Mucosa of descending colon (tissue), 3 donors: ENCODE measurements around the gene NCEH1. TPM values are rescaled to one million over a fixed set of nuclear protein-coding genes. Genes with fewer than 3 reads are reported as not detected.
A peak's percentile ranks its signal among the peaks of the same experiment; 100 is the strongest.

Source experiments
- ATAC-seq: fragments of 200-7000 bp; cut with Tn5 transposase; one replicate; pipeline ENCODE4 v1.9.1; 2020; ENCODE audit warnings: mild to moderate bottlenecking, moderate library complexity
- DNase-seq, 3 donors: peaks; one replicate each; pipeline ENCODE4 v3.0.0-alpha.2; 2020
- H3K36me3 ChIP-seq: fragments of 200-600 bp; one replicate; pipeline ENCODE4 v1.8.0; 2021; ENCODE audit warnings: low read depth, mild to moderate bottlenecking
- H3K4me1 ChIP-seq: fragments of 200-600 bp; one replicate; pipeline ENCODE4 v1.8.0; 2021; ENCODE audit warnings: low read depth, mild to moderate bottlenecking
- H3K4me3 ChIP-seq: fragments of 200-600 bp; one replicate; pipeline ENCODE4 v1.8.0; 2021; ENCODE audit warnings: mild to moderate bottlenecking
- H3K9me3 ChIP-seq: fragments of 200-600 bp; one replicate; pipeline ENCODE4 v1.8.0; 2021; ENCODE audit warnings: mild to moderate bottlenecking
- intact Hi-C, 2 donors: fragments of 100-400 bp; cut with DNase I in 1 of 2; cut with micrococcal nuclease in 1 of 2; formaldehyde crosslinking; loops; one replicate each; pipeline versions ENCODE4 v1.11.0 to v1.11.1; 2022; cut with DNase I, micrococcal nuclease
- total RNA-seq, 3 donors: library from RNA; stranded (reverse); fragmentation: NEBNext Ultra II Directional in 2 of 3; extraction: Animal tissue kit (Norgen Biotek cat#: 25700) in 2 of 3; gene quantifications; one replicate each; pipeline versions ENCODE4 v1.2.1 to v1.2.4, GENCODE V29; 2021 to 2023
- TF ChIP-seq, protein P1 (sequence below): fragments of 200-600 bp; IDR thresholded peaks from one replicate; pipeline ENCODE4 v1.8.0; 2022; ENCODE audit warnings: antibody characterized with exemption, mild to moderate bottlenecking
- donor health status: DM: no; HTN: no; CAD: no; lungs with moderate emphysema.
- donor health status: DM: no; HTN: no; CAD: no.
- donor health status: DM: no; HTN: yes; CAD: no.

Gene NCEH1
- total RNA-seq, 3 donors from 2014 or later: 21.5 to 63.9 (median 53.3) TPM

DNA sequence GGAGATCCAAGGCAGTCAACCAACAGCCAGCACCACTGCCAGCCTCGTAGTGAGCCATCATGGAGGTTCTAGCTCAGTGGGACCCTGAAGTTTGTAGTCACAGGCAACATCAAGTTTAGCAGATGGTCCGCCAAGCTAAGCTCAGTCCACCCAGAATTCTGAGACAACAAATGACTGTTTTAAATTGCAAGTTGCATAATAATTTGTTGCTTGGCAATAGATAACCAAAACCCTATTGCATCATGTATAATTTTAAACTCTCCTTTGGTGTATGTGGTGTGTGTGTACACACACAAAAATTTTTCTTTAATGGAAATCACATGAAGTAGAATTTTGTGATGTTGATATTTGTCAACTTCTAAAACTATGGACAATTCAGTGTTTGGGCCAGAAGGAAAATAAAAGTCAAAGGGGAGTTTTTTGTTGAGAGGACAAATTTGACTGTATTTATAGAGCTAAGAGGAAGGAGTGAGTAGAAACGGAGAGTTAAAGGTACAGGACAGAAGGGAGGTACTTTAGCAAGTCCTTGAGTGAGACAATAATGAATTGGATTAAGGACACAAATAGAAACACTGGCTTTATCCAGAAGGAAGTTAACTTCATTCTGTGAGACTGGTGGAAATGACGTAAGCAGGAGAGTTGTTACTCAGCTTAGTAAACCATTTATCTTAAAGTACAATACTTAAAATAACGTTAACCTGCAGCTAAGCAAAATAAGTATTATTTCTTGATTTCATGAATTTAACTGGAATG, 83.6 kb downstream of the NCEH1 start:
- intact Hi-C loops: no loop called here
- ATAC-seq: no peak
- H3K4me1 ChIP-seq: no peaks in the 10 kb centered on the region
- TF ChIP-seq, protein P1, sequence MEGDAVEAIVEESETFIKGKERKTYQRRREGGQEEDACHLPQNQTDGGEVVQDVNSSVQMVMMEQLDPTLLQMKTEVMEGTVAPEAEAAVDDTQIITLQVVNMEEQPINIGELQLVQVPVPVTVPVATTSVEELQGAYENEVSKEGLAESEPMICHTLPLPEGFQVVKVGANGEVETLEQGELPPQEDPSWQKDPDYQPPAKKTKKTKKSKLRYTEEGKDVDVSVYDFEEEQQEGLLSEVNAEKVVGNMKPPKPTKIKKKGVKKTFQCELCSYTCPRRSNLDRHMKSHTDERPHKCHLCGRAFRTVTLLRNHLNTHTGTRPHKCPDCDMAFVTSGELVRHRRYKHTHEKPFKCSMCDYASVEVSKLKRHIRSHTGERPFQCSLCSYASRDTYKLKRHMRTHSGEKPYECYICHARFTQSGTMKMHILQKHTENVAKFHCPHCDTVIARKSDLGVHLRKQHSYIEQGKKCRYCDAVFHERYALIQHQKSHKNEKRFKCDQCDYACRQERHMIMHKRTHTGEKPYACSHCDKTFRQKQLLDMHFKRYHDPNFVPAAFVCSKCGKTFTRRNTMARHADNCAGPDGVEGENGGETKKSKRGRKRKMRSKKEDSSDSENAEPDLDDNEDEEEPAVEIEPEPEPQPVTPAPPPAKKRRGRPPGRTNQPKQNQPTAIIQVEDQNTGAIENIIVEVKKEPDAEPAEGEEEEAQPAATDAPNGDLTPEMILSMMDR: no peak
- no peak overlapping the region for H3K4me3 ChIP-seq
- no peaks in the 10 kb centered on the region for H3K36me3 ChIP-seq
- no peaks in the 10 kb centered on the region for H3K9me3 ChIP-seq
- DNase-seq: no peak

DNA sequence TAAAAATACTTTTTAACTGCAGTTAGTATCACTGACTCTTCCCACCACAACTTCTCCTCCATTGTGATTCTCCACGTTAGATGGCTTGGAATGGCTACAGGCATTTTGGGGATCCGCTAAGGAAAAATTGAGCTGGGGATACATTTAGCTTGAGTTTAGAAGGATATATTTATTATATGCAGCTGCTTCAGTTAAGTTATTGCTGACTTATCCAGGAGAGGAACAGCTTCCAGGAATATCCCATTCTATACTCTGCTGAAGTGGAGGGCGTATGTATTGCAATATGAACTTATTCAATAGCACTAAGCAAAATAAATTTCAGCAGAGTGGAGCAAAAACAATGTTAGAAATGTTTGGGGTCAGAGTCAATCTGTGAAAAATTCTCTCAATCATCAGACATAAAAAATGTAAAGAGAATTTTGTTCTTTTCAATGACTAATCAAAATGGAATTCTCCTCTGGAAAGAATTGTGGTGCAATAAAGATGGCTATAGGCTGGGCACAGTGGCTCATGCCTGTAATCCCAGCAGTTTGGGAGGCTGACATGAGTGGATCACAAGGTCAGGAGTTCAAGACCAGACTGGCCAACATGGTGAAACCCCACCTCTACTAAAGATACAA, 84.7 kb downstream of the NCEH1 start:
- intact Hi-C loops: no loop called here
- Histone ChIP-seq H3K4me1 (no peaks in the 10 kb centered on the region), H3K9me3 (no peaks in the 10 kb centered on the region), H3K4me3 (no peak overlapping the region), H3K36me3 (no peaks in the 10 kb centered on the region)
- TF ChIP-seq, protein P1: no peak
- DNase-seq (no peak), ATAC-seq (no peak)

DNA sequence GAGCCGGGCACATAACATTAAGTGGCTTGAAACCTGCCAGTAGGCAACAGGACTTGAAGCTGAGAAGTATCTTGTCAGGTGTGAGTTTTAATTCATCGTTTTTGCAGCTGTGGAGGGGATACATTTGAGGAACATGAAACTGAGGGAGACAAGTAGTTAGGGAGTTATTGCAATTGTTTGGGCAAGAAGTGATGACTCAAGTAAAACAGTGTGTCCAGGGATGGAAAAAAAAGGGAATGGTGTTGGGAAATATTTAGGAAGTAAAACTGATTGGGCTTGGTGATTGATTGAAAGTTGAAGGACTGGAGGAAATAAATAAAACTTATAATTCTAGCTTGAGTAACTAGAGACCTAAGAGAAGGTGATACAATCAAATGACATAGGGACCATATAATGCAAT, 85.5 kb downstream of the NCEH1 start:
- H3K4me3 ChIP-seq: no peak overlapping the region
- no peaks in the 10 kb centered on the region for H3K4me1 ChIP-seq
- H3K36me3 ChIP-seq: no peaks in the 10 kb centered on the region
- intact Hi-C loops: no loop called here
- TF ChIP-seq, protein P1: no peak
- ATAC-seq: no peak
- H3K9me3 ChIP-seq: no peaks in the 10 kb centered on the region
- no peak for DNase-seq

DNA sequence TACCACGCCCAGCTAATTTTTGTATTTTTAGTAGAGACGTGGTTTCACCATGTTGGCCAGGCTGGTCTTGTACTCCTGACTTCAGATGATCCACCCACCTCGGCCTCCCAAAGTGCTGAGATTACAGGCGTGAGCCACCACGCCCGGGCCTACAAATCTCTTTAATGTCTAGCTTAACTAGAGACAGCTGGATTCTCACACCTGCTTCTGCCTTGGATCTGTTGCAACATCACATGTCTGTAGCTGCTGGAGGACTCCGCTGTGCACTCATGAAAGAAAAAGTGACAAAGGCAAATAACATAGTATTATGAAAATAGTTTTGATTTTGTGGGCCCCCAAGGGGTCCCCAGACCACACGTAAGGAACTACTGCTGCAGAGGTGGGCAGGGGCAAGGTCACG, 85.9 kb downstream of the NCEH1 start:
- no peak for DNase-seq
- Histone ChIP-seq H3K4me1 (no peaks in the 10 kb centered on the region), H3K4me3 (no peak overlapping the region), H3K9me3 (no peaks in the 10 kb centered on the region), H3K36me3 (no peaks in the 10 kb centered on the region)
- TF ChIP-seq, protein P1: no peak
- intact Hi-C loops: no loop called here
- no peak for ATAC-seq

DNA sequence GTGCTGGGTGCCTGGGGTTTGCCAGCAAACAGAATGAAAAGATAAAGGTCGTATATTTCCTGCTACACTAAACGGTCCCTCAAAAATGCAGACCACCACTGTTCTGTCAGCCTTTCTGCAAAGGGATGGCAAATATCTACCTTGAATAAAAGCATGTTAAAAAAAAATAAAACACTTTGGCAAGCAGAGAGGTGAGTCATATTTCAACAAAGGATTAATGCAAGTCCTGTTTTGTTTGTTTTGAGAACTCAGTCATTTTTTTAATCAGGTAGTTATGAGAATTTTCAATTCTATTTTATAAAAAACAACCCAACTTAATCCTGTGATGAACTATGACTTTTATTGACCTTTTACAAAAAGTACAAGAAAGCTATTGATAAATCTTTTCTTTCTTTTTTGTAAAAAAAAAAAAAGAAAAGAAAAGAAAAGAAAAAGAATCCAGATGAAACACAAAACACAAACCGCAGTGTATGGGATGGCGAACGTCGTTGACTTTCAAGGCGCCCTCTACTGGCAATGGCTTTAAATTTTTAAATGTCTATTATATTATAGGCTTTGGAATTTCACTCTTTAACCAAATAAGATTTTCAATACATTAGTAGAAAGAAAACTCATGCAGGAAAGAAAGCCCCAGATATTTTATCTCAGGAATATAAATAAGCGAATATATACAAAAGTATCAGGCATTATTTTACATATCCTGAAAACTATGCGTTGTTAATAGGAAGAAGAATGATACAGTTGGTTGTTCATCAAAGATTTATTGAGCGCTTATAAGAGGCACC, 87.8 kb downstream of the NCEH1 start:
- Histone ChIP-seq H3K36me3 (no peaks in the 10 kb centered on the region), H3K9me3 (no peaks in the 10 kb centered on the region), H3K4me3 (no peak overlapping the region), H3K4me1 (no peaks in the 10 kb centered on the region)
- peak; percentile 70 for ATAC-seq
- TF ChIP-seq, protein P1: peak; percentile 45
- intact Hi-C loops: no loop called here
- peak in 1 of 3 donors; percentile 75 for DNase-seq
